ENCODE results near the gene RBCK1. TPM values are rescaled to one million over a fixed set of nuclear protein-coding genes. Genes with fewer than 3 reads are reported as not detected.

The RBCK1 gene
- total and polyA plus RNA-seq, 2 of the 4 experiments (the other 2 are of a cell fraction): 29.9 to 84.2 TPM

DNA sequence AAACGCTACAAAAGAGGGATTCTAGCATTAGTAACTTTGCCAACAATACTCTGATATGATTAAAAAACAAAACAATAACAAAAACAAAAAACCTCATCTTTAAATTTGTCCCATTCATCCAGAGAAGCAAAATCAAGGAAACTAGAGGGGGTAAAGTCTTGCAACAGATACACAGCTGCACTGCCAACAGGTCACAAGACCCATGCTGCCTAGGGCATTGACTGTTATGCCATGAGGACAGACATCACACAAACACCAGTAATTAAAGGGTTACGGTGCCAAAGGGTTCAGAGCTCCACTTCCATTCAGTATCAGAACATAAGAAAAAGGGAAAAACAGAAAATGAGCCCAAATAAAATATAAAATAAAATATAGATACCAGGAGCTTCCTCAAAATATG, 52.6 kb downstream of the RBCK1 start:
- no peak overlapping the region for H2BK5ac ChIP-seq (ENCODE audit: low read depth, low read length, poor library complexity, severe bottlenecking)
- no TSS peak for BruUV-seq (replicated peaks)
- no peak overlapping the region for H4K8ac ChIP-seq (ENCODE audit: low read depth in 2 of 2, low read length in 2 of 2)
- H3K18ac ChIP-seq (ENCODE audit: low read depth, low read length): no peak overlapping the region
- peak overlapping the region; percentile 24 for H3K14ac ChIP-seq (replicated peaks; ENCODE audit: low read depth, low read length)
- H4K91ac ChIP-seq (ENCODE audit: insufficient read depth, low read depth, low read length): no peak overlapping the region
- no peaks in the 10 kb centered on the region for H3K27me3 ChIP-seq (ENCODE audit: control insufficient read depth, insufficient read depth, low read length)
- no CpG with 5 or more reads among the region's 2 CpGs for WGBS, 2 experiments (ENCODE audit: extremely low coverage in 2 of 2, insufficient read length in 1 of 2)
- H4K5ac ChIP-seq (ENCODE audit: low read depth, low read length): no peak overlapping the region
- DNase-seq (no peak), ATAC-seq (ENCODE audit: low read depth) (no peak)
- H3K9ac ChIP-seq (ENCODE audit: low read depth, low read length): peak overlapping the region; percentile 36; the same call in 1 of the 2 replicates
- TF ChIP-seq, protein P1, sequence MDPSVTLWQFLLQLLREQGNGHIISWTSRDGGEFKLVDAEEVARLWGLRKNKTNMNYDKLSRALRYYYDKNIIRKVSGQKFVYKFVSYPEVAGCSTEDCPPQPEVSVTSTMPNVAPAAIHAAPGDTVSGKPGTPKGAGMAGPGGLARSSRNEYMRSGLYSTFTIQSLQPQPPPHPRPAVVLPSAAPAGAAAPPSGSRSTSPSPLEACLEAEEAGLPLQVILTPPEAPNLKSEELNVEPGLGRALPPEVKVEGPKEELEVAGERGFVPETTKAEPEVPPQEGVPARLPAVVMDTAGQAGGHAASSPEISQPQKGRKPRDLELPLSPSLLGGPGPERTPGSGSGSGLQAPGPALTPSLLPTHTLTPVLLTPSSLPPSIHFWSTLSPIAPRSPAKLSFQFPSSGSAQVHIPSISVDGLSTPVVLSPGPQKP (IDR thresholded peaks at IDR 0.05; ENCODE audit: borderline replicate concordance, low read depth, low read length): no peak
- TF ChIP-seq CEBPB (IDR thresholded peaks at IDR 0.05; ENCODE audit: low read depth, low read length): 0 out of 2 replicates have a peak, but pooled peaks have one; percentile 12
- no peak overlapping the region for H2AK9ac ChIP-seq (replicated peaks; ENCODE audit: low read depth, low read length, poor library complexity)
- no peak overlapping the region for H2BK15ac ChIP-seq (ENCODE audit: low read depth, low read length)
- intact Hi-C loops (cut with micrococcal nuclease) (no loop called here), in situ Hi-C loops (cut with MboI; ENCODE audit: low sequenced_read_pairs) (no loop called here), dilution Hi-C loops (cut with HindIII; ENCODE audit: low sequenced_read_pairs, unreplicated experiment) (no loop called here)
- H2AFZ ChIP-seq (replicated peaks; ENCODE audit: low read length, poor library complexity): no peak overlapping the region
- H2BK120ac ChIP-seq (ENCODE audit: low read depth, low read length): no peak overlapping the region
- H3K4me2 ChIP-seq (ENCODE audit: low read depth, low read length): peak overlapping the region; percentile 64
- no peak overlapping the region for H3K27ac ChIP-seq (ENCODE audit: insufficient read depth, low read length)
- no peak overlapping the region for H2BK20ac ChIP-seq (ENCODE audit: low read depth, low read length)
- H4K20me1 ChIP-seq (ENCODE audit: insufficient read depth, low read length): peaks cover 60% of the 10 kb centered on the region
- no peaks in the 10 kb centered on the region for H3K9me3 ChIP-seq (ENCODE audit: control insufficient read depth, insufficient read depth, low read length)
- peaks cover 19% of the 10 kb centered on the region for H3K9me1 ChIP-seq (ENCODE audit: insufficient read depth, low read length)
- H2AK5ac ChIP-seq (ENCODE audit: low read depth, low read length): no peak overlapping the region
- H3K23ac ChIP-seq (ENCODE audit: low read depth, low read length): peak overlapping the region; percentile 44; the same call in 1 of the 2 replicates
- no peak overlapping the region for H3K56ac ChIP-seq (ENCODE audit: extremely low read depth, insufficient read depth, low read length)
- H3K79me1 ChIP-seq (ENCODE audit: low read depth in 1 of 2, low read length in 2 of 2): peaks cover 0 to 61% of the 10 kb centered on the region in 2 experiments; a peak in 3 of 4 replicates
- peak overlapping the region; percentile 7; the same call in 1 of the 2 replicates for H3K4me3 ChIP-seq (ENCODE audit: insufficient read depth, low read depth, low read length)
- 0 out of 2 replicates have a peak overlapping the region, but pooled peaks have one; percentile 4 for H3K4ac ChIP-seq (ENCODE audit: low read depth, low read length)
- peaks cover 7% of the 10 kb centered on the region for H3K4me1 ChIP-seq (ENCODE audit: control insufficient read depth, insufficient read depth, low read length)
- CTCF ChIA-PET: interaction anchor here (1.1 kb wide), 1 partner anchor 108 kb away, joined by 3 read pairs; no protein-coding TSS in a partner anchor
- POLR2A ChIA-PET (ENCODE audit: unreplicated experiment): no interaction called here
- peaks cover 2% of the 10 kb centered on the region; the same call in 1 of the 2 replicates for H3K36me3 ChIP-seq (ENCODE audit: control insufficient read depth, insufficient read depth, low read length)

All from IMR-90 (cell line).